Retinal pigment epithelial cell (primary cell): ENCODE data around the gene TCF7L2.
A peak's percentile ranks its signal among the peaks of the same experiment; 100 is the strongest.
"Not testable (repeated sequence)": the region's sequence is repeated elsewhere in the genome, so short reads cannot be mapped to it uniquely, and the experiment has no call there.

Source experiments
- DNase-seq: peaks from one replicate; pipeline ENCODE4 v3.0.0-alpha.2; 2010; ENCODE audit warnings: low read depth
- H3K4me3 ChIP-seq: 2 replicates; pipeline ENCODE4 v1.5.1; 2011; ENCODE audit warnings: mild to moderate bottlenecking, low read length, control low read depth, moderate library complexity
- TF ChIP-seq, protein P1 (sequence below): conservative IDR thresholded peaks from 2 replicates; pipeline ENCODE4 v1.5.1; 2011; ENCODE audit warnings: low read depth, low read length, control low read depth, inconsistent platforms

TCF7L2 gene

DNA sequence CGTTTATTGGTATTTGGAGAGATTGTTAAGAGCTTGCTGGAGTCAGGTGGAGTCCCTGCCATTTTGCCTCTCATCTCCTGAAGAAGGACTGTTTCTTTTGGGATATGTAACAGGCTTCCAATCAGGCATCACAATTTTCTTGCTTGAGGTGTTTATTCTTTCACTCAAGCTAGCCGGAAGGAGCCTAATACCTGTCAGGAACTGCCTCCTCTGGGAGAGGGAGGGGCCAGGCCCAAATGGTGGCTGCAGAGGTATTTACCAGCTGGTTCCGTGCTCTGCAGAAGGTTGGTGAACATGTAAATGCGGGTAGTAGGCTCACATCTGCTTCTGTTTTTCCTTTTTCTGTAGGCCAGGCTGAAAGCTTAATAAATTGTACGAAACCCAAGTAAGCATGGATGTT, 114.0 kb downstream of the TCF7L2 start:
- no peak for DNase-seq
- no peak overlapping the region for H3K4me3 ChIP-seq
- TF ChIP-seq, protein P1, sequence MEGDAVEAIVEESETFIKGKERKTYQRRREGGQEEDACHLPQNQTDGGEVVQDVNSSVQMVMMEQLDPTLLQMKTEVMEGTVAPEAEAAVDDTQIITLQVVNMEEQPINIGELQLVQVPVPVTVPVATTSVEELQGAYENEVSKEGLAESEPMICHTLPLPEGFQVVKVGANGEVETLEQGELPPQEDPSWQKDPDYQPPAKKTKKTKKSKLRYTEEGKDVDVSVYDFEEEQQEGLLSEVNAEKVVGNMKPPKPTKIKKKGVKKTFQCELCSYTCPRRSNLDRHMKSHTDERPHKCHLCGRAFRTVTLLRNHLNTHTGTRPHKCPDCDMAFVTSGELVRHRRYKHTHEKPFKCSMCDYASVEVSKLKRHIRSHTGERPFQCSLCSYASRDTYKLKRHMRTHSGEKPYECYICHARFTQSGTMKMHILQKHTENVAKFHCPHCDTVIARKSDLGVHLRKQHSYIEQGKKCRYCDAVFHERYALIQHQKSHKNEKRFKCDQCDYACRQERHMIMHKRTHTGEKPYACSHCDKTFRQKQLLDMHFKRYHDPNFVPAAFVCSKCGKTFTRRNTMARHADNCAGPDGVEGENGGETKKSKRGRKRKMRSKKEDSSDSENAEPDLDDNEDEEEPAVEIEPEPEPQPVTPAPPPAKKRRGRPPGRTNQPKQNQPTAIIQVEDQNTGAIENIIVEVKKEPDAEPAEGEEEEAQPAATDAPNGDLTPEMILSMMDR, result no peak

DNA sequence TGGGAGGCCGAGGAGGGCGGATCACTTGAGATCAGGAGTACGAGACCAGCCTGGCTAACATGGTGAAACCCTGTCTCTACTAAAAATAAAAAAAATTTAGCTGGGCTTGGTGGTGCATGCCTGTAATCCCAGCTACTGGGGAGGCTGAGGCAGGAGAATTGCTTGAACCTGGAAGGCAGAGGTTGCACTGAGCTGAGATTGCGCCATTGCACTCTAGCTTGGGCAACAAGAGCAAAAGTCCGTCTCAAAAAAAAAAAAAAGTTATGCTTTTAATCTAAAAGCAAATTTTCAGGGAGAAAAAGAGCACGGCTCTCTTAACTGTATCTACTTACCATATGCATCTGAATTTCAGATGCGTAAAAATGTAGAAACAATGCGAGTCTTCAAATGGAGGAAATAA, 116.1 kb downstream of the TCF7L2 start:
- not testable (repeated sequence) for DNase-seq, H3K4me3 ChIP-seq

DNA sequence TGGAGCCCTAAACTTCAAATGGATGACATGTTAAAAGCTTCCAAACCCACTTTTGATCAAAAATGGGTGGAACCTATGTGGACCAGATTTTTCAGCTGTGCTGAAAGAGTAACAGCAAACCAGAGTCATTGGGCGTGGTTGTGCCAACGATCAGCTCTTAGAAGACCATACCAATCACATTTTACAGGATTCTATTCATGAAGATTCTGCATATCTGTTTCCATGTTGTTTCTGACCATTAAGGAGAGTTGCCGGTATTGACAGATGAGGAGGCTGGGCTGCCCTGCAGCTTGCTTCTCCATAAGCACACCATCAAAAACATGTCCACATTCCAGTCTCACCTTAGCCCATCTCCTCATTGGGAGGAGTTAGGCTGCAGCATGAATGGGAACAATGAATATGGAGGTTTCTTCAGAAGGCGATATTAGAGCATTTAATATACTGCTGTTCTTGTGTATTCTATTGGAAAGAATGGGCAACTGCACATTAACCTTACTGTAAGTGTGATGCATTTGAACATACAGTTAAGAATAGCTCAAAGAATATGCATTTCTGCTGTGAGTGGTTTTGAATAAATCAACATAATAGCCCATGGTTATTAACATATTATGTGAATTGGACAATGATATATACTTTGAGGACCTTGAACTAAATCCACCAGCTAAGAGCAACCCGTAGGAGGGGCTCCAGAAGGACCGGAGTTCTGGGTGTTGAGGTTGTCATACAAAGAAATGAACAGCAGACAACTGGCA, 116.7 kb downstream of the TCF7L2 start:
- H3K4me3 ChIP-seq, result no peak overlapping the region
- DNase-seq, result no peak
- TF ChIP-seq, protein P1, result no peak

DNA sequence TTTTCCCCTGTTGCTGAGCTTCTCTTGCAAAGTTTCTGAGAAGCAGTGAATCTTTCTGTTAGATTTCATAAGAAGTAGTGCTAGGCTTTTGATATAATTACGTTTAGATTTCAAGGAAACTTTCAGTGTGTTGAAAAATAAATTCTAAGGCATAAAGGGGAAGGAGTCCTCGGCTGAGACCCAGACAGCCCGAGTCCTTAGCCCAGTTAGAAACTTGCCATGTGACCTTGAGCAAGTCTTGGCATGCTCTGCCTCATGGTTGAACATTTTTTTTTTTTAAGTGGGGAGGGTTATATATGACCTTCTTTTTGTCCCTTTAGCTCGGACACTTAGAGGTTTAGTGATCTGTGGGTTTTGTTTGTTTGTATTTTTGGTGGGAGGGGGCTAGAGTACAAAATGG, 117.5 kb downstream of the TCF7L2 start:
- no peak for DNase-seq
- TF ChIP-seq, protein P1, result no peak

DNA sequence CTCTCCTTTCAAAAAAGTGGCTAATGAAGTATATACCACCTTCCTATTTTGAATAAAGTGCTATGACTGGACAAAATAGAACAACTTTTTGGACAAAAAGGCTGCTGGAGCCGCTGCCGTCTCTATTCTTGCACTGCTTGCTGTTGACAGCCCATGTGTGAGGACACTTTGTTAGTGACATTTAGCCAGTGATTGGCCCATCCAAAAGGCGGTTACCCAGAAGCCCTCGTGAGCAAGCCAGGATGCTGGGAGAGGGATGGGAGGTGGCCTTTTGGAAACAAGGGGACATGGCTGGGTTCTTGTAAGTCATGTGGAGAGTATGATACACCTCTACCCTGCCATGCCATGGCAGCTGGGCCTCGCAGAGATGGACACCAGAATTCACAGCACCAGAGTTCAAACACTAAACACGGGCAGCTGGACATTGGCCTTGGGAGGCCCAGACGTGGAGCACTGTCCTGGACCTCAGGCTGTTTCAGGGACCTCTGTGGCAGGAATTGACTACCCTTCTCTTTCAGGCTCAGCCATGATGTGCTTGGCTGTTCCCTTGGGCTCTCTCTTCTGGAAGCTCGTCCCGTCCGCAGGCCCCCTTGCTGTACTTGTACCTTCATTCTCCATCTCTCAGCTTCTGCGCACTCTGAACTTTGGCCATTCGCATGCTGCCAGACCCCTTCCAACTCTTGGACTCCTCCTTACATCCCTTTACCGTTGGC, 118.3 kb downstream of the TCF7L2 start:
- H3K4me3 ChIP-seq, result no peak overlapping the region
- no peak for DNase-seq
- TF ChIP-seq, protein P1, result no peak

More for the DNA sequence above, 117.5 kb downstream of the TCF7L2 start:
- no peak overlapping the region for H3K4me3 ChIP-seq

DNA sequence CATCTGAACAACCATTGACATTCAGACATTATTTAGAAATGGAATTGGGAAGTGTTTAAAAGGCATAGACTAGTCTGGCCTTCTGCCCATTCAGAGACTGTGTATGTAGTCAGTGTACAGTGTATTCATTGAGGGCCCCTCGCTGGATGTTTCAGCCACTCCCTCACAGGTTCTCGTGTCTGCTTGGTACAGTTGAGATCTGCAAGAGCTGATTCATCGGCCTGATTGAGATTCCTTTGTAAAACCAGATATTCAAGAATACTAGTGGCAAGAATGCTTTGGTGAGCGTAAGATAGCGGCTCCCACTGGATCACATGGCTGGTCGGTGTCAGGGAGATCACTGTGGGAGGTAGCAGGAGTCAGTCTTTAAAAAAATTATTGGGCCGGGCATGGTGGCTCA, 119.5 kb downstream of the TCF7L2 start:
- TF ChIP-seq, protein P1, result no peak
- peak; percentile 90 for DNase-seq
- H3K4me3 ChIP-seq, result no peak overlapping the region

DNA sequence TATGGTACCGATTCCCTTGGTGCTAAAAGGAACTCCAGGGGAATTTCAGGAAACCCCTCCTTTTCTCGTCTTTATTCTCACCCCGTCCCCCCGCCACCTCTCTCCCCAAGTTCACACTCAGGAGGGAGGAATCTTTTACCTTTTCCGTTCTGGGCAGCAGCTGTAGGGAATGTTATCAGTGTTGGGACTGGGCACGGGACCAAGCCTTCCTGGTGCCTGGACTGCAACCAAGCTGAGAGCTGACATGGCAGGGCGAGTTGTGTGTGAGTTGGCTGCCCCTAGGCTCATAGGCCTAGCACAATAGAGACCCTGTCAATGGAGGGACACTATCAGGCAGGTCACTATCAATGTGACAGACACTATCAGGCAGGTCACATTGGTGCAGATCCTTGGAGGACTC, 121.4 kb downstream of the TCF7L2 start:
- no peak overlapping the region for H3K4me3 ChIP-seq
- TF ChIP-seq, protein P1, result no peak
- no peak for DNase-seq
